Left lung (tissue), 10 donors: ENCODE results near the gene CGGBP1. TPM values are rescaled to one million over a fixed set of nuclear protein-coding genes. Genes with fewer than 3 reads are reported as not detected.

ENCODE experiments used
- ATAC-seq: fragments of 200-7000 bp; cut with Tn5 transposase; one replicate; pipeline ENCODE4 v1.9.1; 2020; ENCODE audit warnings: moderate library complexity
- DNase-seq, 4 donors: peaks; one replicate each; pipeline ENCODE4 v3.0.0-alpha.2; 2013 to 2020
- H3K27ac ChIP-seq, 2 donors: fragments of 200-600 bp; sonication (generic) in 1 of 2; one replicate each; pipeline versions ENCODE4 v1.5.0 to v1.8.0; 2020 to 2021
- H3K27me3 ChIP-seq, 2 donors: fragments of 200-600 bp; sonication (generic) in 1 of 2; one replicate each; pipeline versions ENCODE4 v1.5.0 to v1.8.0; 2020 to 2021
- H3K36me3 ChIP-seq, 2 donors: fragments of 200-600 bp; sonication (generic) in 1 of 2; one replicate each; pipeline versions ENCODE4 v1.5.0 to v1.8.0; 2020 to 2021
- H3K4me1 ChIP-seq, 2 donors: fragments of 200-600 bp; one replicate each; pipeline ENCODE4 v1.8.0; 2021
- H3K4me3 ChIP-seq, 2 donors: fragments of 200-600 bp; sonication (generic) in 1 of 2; one replicate each; pipeline versions ENCODE4 v1.5.0 to v1.8.0; 2020 to 2021; ENCODE audit warnings: mild to moderate bottlenecking in 1 of 2
- H3K9me3 ChIP-seq, 2 donors: fragments of 200-600 bp; sonication (generic) in 1 of 2; one replicate each; pipeline versions ENCODE4 v1.5.0 to v1.8.0; 2020 to 2021
- intact Hi-C, 2 donors: fragments of 100-400 bp; cut with DNase I; formaldehyde crosslinking; loops; one replicate each; pipeline versions ENCODE4 v1.11.2 to v1.14.2; 2022
- polyA plus RNA-seq, 6 donors: library from polyadenylated mRNA; unstranded; fragments of 120-200 nt; gene quantifications; one replicate each; pipeline ENCODE4 v1.2.1, GENCODE V29; 2013; ENCODE audit not compliant: insufficient read length in 6 of 6
- total RNA-seq, 2 donors: library from RNA; stranded (reverse); fragmentation: NEBNext Ultra II Directional; extraction: Animal tissue kit (Norgen Biotek cat#: 25700); gene quantifications; one replicate each; pipeline ENCODE4 v1.2.1, GENCODE V29; 2021
- TF ChIP-seq, protein P1 (sequence below), 2 donors: fragments of 200-600 bp; sonication (generic) in 1 of 2; IDR thresholded peaks; one replicate each; pipeline versions ENCODE4 v1.5.0 to v1.8.0; 2021; ENCODE audit warnings: antibody characterized with exemption in 2 of 2
- donor health status: DM: no; HTN: yes; CAD: no.
- donor health status: DM: no; HTN: no; CAD: no.

Gene CGGBP1
- total and polyA plus RNA-seq, 8 donors = 62.3 to 142 (median 128) TPM

GRCh38 chr3:88005066-88005465 is 53.7 kb downstream of the CGGBP1 start:
- intact Hi-C loops = no loop called here
- H3K9me3 ChIP-seq = no peaks in the 10 kb centered on the region
- no peaks in the 10 kb centered on the region for H3K27me3 ChIP-seq
- H3K36me3 ChIP-seq = no peaks in the 10 kb centered on the region
- H3K4me3 ChIP-seq = no peak overlapping the region
- H3K27ac ChIP-seq = no peak overlapping the region
- TF ChIP-seq, protein P1, sequence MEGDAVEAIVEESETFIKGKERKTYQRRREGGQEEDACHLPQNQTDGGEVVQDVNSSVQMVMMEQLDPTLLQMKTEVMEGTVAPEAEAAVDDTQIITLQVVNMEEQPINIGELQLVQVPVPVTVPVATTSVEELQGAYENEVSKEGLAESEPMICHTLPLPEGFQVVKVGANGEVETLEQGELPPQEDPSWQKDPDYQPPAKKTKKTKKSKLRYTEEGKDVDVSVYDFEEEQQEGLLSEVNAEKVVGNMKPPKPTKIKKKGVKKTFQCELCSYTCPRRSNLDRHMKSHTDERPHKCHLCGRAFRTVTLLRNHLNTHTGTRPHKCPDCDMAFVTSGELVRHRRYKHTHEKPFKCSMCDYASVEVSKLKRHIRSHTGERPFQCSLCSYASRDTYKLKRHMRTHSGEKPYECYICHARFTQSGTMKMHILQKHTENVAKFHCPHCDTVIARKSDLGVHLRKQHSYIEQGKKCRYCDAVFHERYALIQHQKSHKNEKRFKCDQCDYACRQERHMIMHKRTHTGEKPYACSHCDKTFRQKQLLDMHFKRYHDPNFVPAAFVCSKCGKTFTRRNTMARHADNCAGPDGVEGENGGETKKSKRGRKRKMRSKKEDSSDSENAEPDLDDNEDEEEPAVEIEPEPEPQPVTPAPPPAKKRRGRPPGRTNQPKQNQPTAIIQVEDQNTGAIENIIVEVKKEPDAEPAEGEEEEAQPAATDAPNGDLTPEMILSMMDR (IDR thresholded peaks at IDR 0.05) = peak in 1 of 2 donors; percentile 18
- H3K4me1 ChIP-seq = no peaks in the 10 kb centered on the region
- ATAC-seq (peak; percentile 52), DNase-seq (no peak)

DNA sequence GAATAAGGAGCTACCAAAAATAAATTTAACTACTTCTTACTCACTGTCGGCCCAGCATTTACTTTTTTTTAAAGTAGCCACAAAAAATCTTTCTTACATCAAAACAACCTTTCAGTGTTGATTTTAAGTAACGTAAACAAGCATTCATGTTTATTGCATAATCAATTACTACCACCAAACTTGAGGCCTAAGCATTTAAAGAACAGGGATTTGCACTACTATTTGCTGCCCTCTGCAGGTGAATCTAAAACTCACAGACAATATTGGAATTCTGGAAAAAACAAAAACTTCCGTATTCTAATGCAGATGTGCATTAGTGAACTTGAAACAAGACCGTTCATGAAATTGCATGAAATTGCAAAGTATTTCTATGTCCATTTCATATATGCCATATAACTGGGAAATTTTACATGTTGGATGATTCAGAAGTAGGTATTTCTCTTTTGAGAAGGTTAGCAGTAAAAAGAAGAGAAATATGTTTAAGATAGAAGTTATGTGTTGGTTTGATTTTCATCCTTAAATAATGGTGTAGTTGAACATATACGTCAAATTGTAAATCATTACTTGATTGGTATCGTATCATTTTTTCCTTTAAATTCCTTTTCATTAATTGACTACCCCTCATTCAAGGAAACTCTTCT is 55.6 kb downstream of the CGGBP1 start:
- TF ChIP-seq, protein P1 (IDR thresholded peaks at IDR 0.05) = peak; percentile 65
- Histone ChIP-seq H3K27me3 (no peaks in the 10 kb centered on the region), H3K4me3 (no peak overlapping the region), H3K9me3 (no peaks in the 10 kb centered on the region), H3K4me1 (no peaks in the 10 kb centered on the region), H3K36me3 (no peaks in the 10 kb centered on the region), H3K27ac (no peak overlapping the region)
- DNase-seq (no peak), ATAC-seq (peak; percentile 69)
- intact Hi-C loops = no loop called here

GRCh38 chr3:88002448-88002847 is 56.4 kb downstream of the CGGBP1 start:
- H3K9me3 ChIP-seq = no peaks in the 10 kb centered on the region
- no peaks in the 10 kb centered on the region for H3K36me3 ChIP-seq
- intact Hi-C loops = no loop called here
- no peaks in the 10 kb centered on the region for H3K27me3 ChIP-seq
- DNase-seq (no peak), ATAC-seq (no peak)
- TF ChIP-seq, protein P1 (IDR thresholded peaks at IDR 0.05) = no peak
- H3K27ac ChIP-seq = no peak overlapping the region
- H3K4me3 ChIP-seq = no peak overlapping the region
- no peaks in the 10 kb centered on the region for H3K4me1 ChIP-seq

Other genes with a start within 250 kb of the CGGBP1 start
- 10 to 100 TPM; 12.5 to 14.2 TPM for gene ZNF654, start 250 bp upstream of the CGGBP1 start, total RNA-seq
- gene ZNF654, start 250 bp upstream of the CGGBP1 start, polyA plus RNA-seq = 10 to 100 TPM; 21.0 to 26.6 (median 23.8) TPM
- gene C3orf38, start 91.0 kb upstream of the CGGBP1 start, total RNA-seq = 10 to 100 TPM; 17.6 to 22.3 TPM
- 10 to 100 TPM; 26.3 to 30.1 (median 28.3) TPM for gene C3orf38, start 91.0 kb upstream of the CGGBP1 start, polyA plus RNA-seq